Common myeloid progenitor, CD34-positive (primary cell): ENCODE measurements around the gene ISOC2.
"Not testable (repeated sequence)": the region's sequence is repeated elsewhere in the genome, so short reads cannot be mapped to it uniquely, and the experiment has no call there.

Experiments
- CTCF ChIA-PET: fragments of 350-600 bp; sonication (Branson Sonifier 250); formaldehyde crosslinking; loops from one replicate; lab custom pipeline; 2021; ENCODE audit warnings: antibody characterized with exemption; lab: Charles Lee
- POLR2A ChIA-PET: fragments of 350-600 bp; sonication (Branson Sonifier 250); formaldehyde crosslinking; loops from one replicate; lab custom pipeline; 2021; ENCODE audit warnings: antibody characterized with exemption; lab: Charles Lee
- DNase-seq, 3 donors: peaks; one replicate each; pipeline versions ENCODE4 v3.0.0 to v3.0.0-alpha.2; 2013
- H3K27ac ChIP-seq, 2 experiments: 1 replicate in 1 of 2; 2 replicates in 1 of 2; pipeline ENCODE4 v1.7.0; 2013; ENCODE audit warnings: inconsistent platforms in 2 of 2, low read length in 2 of 2, mild to moderate bottlenecking in 2 of 2, low read depth in 1 of 2, moderate library complexity in 1 of 2; ENCODE audit not compliant: severe bottlenecking in 2 of 2, insufficient read depth in 1 of 2, poor library complexity in 1 of 2
- H3K27me3 ChIP-seq, 5 experiments: replicated peaks in 2 of 5; 1 replicate in 3 of 5; 2 replicates in 2 of 5; pipeline versions ENCODE4 v1.6.1 to v1.7.0; 2013; ENCODE audit warnings: low read length in 4 of 5, mild to moderate bottlenecking in 2 of 5, moderate library complexity in 2 of 5, inconsistent platforms in 1 of 5; ENCODE audit not compliant: insufficient read depth in 5 of 5, control insufficient read depth in 4 of 5
- H3K36me3 ChIP-seq, 4 experiments: 1 replicate in 2 of 4; 2 replicates in 2 of 4; pipeline versions ENCODE4 v1.6.1 to v1.7.0; 2013; ENCODE audit warnings: low read length in 3 of 4, control low read depth in 1 of 4, mild to moderate bottlenecking in 1 of 4; ENCODE audit not compliant: control insufficient read depth in 4 of 4, insufficient read depth in 4 of 4
- H3K4me1 ChIP-seq, 4 experiments: 1 replicate in 3 of 4; 2 replicates in 1 of 4; pipeline versions ENCODE4 v1.6.1 to v1.7.1; 2013; ENCODE audit warnings: low read length in 3 of 4, mild to moderate bottlenecking in 3 of 4, control low read depth in 1 of 4, inconsistent platforms in 1 of 4, moderate library complexity in 1 of 4; ENCODE audit not compliant: control insufficient read depth in 4 of 4, insufficient read depth in 4 of 4; ENCODE audit errors: control extremely low read depth in 1 of 4
- H3K4me3 ChIP-seq, 7 experiments: 1 replicate in 4 of 7; 2 replicates in 3 of 7; pipeline versions ENCODE4 v1.5.1 to v1.7.0; 2013; ENCODE audit warnings: mild to moderate bottlenecking in 7 of 7, low read length in 6 of 7, moderate library complexity in 6 of 7, inconsistent platforms in 2 of 7, low read depth in 2 of 7, control low read depth in 1 of 7; ENCODE audit not compliant: insufficient read depth in 4 of 7, control insufficient read depth in 1 of 7; ENCODE audit errors: extremely low read depth in 1 of 7
- H3K9me3 ChIP-seq, 5 experiments: 1 replicate in 4 of 5; 2 replicates in 1 of 5; pipeline versions ENCODE4 v1.6.1 to v1.7.1; 2013; ENCODE audit warnings: low read length in 4 of 5, mild to moderate bottlenecking in 2 of 5, inconsistent platforms in 1 of 5, low read depth in 1 of 5, moderate library complexity in 1 of 5; ENCODE audit not compliant: control insufficient read depth in 4 of 5, insufficient read depth in 2 of 5; ENCODE audit errors: control extremely low read depth in 1 of 5
- WGBS: methylation state at CpG from one replicate; pipeline ENCODE4 v1.1.5; 2013; ENCODE audit not compliant: insufficient coverage; 5-methylcytosine and 5-hydroxymethylcytosine counted together

Gene ISOC2

DNA sequence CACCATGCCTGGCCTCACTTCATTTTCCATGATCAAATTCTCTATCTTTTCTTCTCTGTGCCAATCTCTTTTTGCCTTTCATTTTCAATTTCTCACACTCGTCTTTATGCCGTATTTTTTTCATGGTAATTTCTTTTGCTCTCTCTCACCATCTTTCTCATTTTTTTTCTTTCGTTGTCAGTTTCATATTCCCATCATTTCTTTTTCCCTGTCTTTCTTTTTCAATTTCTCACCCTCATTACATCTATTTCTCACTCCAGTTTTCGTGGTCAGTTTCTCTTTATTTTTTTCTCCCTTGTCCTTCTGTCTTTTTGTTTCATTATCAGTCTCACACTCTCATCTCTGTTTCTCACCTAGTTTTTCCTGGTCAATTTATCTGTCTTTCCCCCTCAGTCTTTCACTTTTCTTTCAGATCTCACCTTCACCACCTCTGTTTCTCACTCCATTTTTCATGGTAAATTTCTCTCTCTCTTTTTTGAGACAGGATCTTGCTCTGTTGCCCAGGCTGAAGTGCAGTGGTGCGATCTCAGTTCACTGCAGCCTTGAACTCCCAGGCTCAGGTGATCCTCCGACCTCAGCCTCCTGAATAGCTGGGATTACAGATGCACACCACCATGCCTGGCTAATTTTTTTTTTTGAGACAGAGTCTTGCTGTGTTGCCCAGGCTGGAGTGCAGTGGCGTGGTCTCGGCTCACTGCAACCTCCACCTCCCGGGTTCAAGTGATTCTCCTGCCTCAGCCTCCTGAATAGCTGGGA, 40.9 kb upstream of the ISOC2 start:
- POLR2A ChIA-PET: no interaction called here
- DNase-seq: no peak
- Histone ChIP-seq H3K27me3 (peaks cover 0 to 2% (median 0%) of the 10 kb centered on the region in 5 experiments), H3K4me3 (no peak overlapping the region), H3K9me3 (peaks cover 0 to 4% (median 0%) of the 10 kb centered on the region in 5 experiments), H3K36me3 (no peaks in the 10 kb centered on the region), H3K27ac (no peak overlapping the region), H3K4me1 (peaks cover 0 to 10% (median 7%) of the 10 kb centered on the region in 4 experiments)
- CTCF ChIA-PET: interaction anchor here (1.1 to 1.5 kb wide), 3 partner anchors 35 to 49 kb away, joined by 3 to 7 read pairs (median 3); no protein-coding TSS in a partner anchor
- 94% methylated on average over 9 of the region's 9 CpGs for WGBS

DNA sequence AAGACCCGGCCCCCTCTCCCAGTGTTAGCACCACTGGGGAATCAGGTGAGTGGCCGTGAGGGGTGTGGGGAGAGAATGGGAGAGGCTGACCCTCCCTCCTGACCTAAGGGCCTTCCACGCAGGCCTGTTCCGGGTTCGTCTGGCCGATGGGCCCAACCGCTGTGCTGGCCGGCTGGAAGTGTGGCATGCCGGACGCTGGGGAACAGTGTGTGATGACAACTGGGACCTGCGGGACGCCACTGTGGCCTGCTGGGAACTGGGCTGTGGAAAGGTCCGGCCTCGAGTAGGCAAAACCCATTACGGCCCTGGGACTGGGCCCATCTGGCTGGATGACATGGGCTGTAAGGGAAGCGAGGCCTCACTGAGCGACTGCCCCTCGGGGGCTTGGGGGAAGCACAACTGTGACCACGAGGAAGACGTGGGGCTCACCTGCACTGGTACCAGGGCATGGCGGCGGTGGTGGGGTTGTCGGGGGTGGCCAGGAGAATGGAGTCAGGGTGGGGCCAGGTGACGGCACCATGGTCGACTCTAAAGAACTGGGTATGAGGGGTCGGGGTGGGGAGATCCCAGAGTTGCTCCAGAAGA, 39.0 kb upstream of the ISOC2 start:
- H3K4me3 ChIP-seq: no peak overlapping the region
- peaks cover 0 to 4% (median 0%) of the 10 kb centered on the region in 5 experiments for H3K9me3 ChIP-seq
- H3K4me1 ChIP-seq: peaks cover 0 to 10% (median 7%) of the 10 kb centered on the region in 4 experiments
- DNase-seq: no peak
- no peak overlapping the region for H3K27ac ChIP-seq
- ChIA-PET CTCF (interaction anchor here (1.3 to 1.5 kb wide), 2 partner anchors 33 to 365 kb away, joined by 4 to 7 read pairs; no protein-coding TSS in a partner anchor), POLR2A (no interaction called here)
- peaks cover 0 to 2% (median 0%) of the 10 kb centered on the region in 5 experiments for H3K27me3 ChIP-seq
- H3K36me3 ChIP-seq: no peaks in the 10 kb centered on the region
- WGBS: 98% methylated on average over 21 of the region's 26 CpGs

DNA sequence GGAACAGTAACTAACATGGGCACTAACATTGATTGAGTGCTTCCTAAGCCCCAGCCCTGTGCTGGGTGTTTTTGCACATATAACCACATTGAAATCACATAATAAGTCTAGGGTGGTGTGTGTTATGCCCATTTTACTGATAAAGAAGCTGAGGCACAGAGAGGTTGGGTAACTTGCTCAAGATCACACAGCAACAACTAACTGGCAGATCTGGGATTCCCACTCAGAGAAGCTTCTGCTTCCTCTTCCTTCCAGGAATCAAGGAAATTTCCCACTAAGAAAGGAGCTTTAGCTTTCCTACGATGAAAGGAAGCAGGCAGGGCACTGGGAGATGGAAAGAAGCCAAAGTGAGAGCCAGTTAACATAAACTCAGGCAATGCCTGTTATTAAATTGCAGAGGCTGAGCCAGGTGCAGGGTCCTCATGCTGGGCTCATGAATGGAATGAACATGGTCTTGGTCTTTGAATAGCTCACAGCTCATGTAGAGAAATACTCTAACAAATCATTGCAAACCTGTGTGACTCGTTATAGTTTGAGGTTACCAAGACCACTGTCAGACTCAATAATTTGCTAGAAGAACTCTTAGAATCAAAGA, 36.9 kb upstream of the ISOC2 start:
- Histone ChIP-seq H3K27me3 (peaks cover 0 to 12% (median 2%) of the 10 kb centered on the region in 5 experiments), H3K36me3 (no peaks in the 10 kb centered on the region), H3K4me3 (no peak overlapping the region), H3K27ac (no peak overlapping the region), H3K9me3 (peaks cover 0 to 4% (median 0%) of the 10 kb centered on the region in 5 experiments), H3K4me1 (peaks cover 0 to 7% (median 4%) of the 10 kb centered on the region in 4 experiments)
- WGBS: 100% methylated on average over 2 of the region's 2 CpGs
- no peak for DNase-seq
- ChIA-PET CTCF (interaction anchor here (1.0 to 3.4 kb wide), 4 partner anchors 14 to 36 kb away, joined by 3 to 12 read pairs (median 5); partner anchors contain the start of gene NAT14), POLR2A (interaction anchor here (0.7 kb wide), 1 partner anchor 357 kb away, joined by 4 read pairs; no protein-coding TSS in a partner anchor)

DNA sequence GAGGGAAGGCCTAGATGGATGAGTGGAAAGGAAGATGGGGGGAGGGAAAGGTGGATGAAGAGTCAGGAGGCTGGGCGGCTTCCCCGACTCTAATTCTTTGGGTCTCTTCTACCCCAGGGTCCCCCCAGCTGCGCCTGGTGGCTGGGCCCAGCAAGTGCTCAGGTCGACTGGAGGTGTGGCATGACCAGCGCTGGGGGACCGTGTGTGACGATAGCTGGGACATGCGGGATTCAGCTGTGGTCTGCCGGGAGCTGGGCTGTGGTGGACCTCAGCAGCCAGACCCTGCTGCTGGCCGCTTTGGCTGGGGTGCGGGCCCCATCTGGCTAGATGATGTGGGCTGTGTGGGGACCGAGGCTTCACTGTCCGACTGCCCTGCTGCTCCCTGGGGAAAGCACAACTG, 36.3 kb upstream of the ISOC2 start:
- POLR2A ChIA-PET: no interaction called here
- no peak overlapping the region for H3K4me3 ChIP-seq

DNA sequence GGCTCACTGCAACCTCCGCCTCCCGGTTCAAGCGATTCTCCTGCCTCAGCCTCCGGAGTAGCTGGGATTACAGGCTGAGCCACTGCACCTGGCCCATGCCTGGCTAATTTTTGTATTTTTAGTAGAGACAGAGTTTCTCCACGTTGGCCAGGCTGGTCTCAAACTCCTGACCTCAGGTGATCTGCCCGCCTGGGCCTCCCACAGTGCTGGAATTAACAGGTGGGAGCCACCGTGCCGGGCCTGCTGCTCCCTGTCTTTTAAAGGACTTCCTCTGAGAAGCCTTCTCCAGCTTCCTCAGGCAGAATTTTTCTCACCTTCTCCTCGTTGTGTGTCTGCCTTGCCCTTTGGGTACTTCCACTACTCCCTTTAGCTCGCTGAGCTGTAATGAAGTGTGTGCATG, 35.4 kb upstream of the ISOC2 start:
- POLR2A ChIA-PET, H3K4me1 ChIP-seq, H3K9me3 ChIP-seq, H3K27ac ChIP-seq, DNase-seq, H3K4me3 ChIP-seq, H3K36me3 ChIP-seq: not testable (repeated sequence)
- WGBS: 95% methylated on average over 10 of the region's 10 CpGs
- H3K27me3 ChIP-seq: peaks cover 0 to 21% (median 2%) of the 10 kb centered on the region in 5 experiments
- CTCF ChIA-PET: interaction anchor here (1.2 to 3.4 kb wide), 4 partner anchors 10 to 29 kb away, joined by 4 to 12 read pairs (median 5); partner anchors contain the start of gene NAT14

More for the DNA sequence above, 36.3 kb upstream of the ISOC2 start:
- Histone ChIP-seq H3K36me3 (no peaks in the 10 kb centered on the region), H3K9me3 (peaks cover 0 to 4% (median 0%) of the 10 kb centered on the region in 5 experiments), H3K27ac (no peak overlapping the region), H3K4me1 (peaks cover 0 to 6% (median 3%) of the 10 kb centered on the region in 4 experiments), H3K27me3 (peaks cover 0 to 15% (median 2%) of the 10 kb centered on the region in 5 experiments)
- no peak for DNase-seq
- WGBS: 94% methylated on average over 13 of the region's 13 CpGs
- CTCF ChIA-PET: interaction anchor here (1.2 to 3.4 kb wide), 3 partner anchors 14 to 30 kb away, joined by 4 to 12 read pairs (median 6); partner anchors contain the start of gene NAT14

DNA sequence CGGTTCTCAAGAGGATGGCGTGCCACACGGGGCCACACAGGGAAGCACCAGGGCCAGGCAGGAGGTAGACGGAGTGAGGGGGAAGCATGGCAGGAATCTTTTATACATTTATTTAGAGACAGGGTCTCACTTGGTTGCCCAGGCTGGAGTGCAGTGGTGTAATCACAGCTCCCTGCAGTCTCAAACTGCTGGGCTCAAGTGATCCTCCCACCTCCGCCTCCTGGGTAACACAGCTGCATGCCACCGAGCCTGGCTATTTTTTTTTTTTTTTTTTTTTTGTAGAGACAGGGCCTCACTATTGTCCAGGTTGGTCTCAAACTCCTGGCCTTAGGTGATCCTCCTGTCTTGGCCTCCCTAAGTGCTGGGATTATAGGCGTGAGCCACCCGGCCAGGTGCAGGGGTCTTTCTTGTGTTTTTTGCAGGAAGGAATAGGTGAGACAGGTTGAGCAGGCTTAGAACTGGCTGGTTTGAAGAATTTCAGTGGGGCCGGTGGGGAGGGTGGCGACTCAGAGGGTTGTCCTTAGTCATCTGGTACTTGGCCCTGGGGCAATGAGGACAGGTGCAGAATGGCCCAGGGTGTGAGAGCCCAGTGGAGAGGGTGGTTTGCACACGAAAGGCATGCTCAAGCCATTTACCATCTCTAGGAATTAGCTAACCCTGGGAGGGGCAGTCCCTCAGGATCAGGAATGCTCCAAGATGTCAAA, 34.4 kb upstream of the ISOC2 start:
- POLR2A ChIA-PET: no interaction called here
- 93% methylated on average over 7 of the region's 11 CpGs for WGBS

More for the DNA sequence above, 34.4 kb upstream of the ISOC2 start:
- H3K4me3 ChIP-seq: no peak overlapping the region
- H3K9me3 ChIP-seq: no peaks in the 10 kb centered on the region
- peaks cover 0 to 6% (median 3%) of the 10 kb centered on the region in 4 experiments for H3K4me1 ChIP-seq
- no peak overlapping the region for H3K27ac ChIP-seq
- CTCF ChIA-PET: interaction anchor here (1.2 to 3.4 kb wide), 4 partner anchors 8 to 36 kb away, joined by 4 to 13 read pairs (median 8); partner anchors contain the start of gene NAT14
- H3K36me3 ChIP-seq: no peaks in the 10 kb centered on the region
- peaks cover 0 to 25% (median 2%) of the 10 kb centered on the region in 5 experiments for H3K27me3 ChIP-seq
- no peak for DNase-seq
